Limb (tissue), 2 donors: ENCODE measurements around the gene FAM43A.

Source experiments
- DNase-seq, 2 donors: peaks; one replicate each; pipeline ENCODE4 v3.0.0-alpha.2; 2016; ENCODE audit errors: extremely low spot score in 2 of 2

Gene FAM43A

GRCh38 chr3:194685718-194686413, at the start of gene FAM43A:
Gene FAM43A, plus strand, starts transcription at chr3:194685883. Its CDS starts 944 bp downstream, at chr3:194686827.
- DNase-seq, result peak; percentile 90 to 93

- no peak for DNase-seq
Measured at GRCh38 chr3:194637066-194637465, 48.6 kb upstream of the FAM43A start.

- no peak for DNase-seq
Measured at GRCh38 chr3:194637541-194638400, 47.9 kb upstream of the FAM43A start.

- no peak for DNase-seq
Measured at GRCh38 chr3:194638991-194639605, 46.6 kb upstream of the FAM43A start.

GRCh38 chr3:194640829-194641228, 44.9 kb upstream of the FAM43A start:
- DNase-seq, result no peak

GRCh38 chr3:194642769-194643168, 42.9 kb upstream of the FAM43A start:
- DNase-seq, result no peak

GRCh38 chr3:194647747-194648146, 37.9 kb upstream of the FAM43A start:
- no peak for DNase-seq

GRCh38 chr3:194654443-194654842, 31.2 kb upstream of the FAM43A start:
- DNase-seq, result no peak

GRCh38 chr3:194657439-194657838, 28.2 kb upstream of the FAM43A start:
- DNase-seq, result no peak

GRCh38 chr3:194658477-194659242, 27.0 kb upstream of the FAM43A start:
- no peak for DNase-seq

- no peak for DNase-seq
Measured at GRCh38 chr3:194659778-194660177, 25.9 kb upstream of the FAM43A start.

- no peak for DNase-seq
Measured at GRCh38 chr3:194661374-194661773, 24.3 kb upstream of the FAM43A start.

- no peak for DNase-seq
Measured at GRCh38 chr3:194661946-194662345, 23.7 kb upstream of the FAM43A start.

GRCh38 chr3:194664857-194665256, 20.8 kb upstream of the FAM43A start:
- no peak for DNase-seq

GRCh38 chr3:194667363-194667762, 18.3 kb upstream of the FAM43A start:
- DNase-seq, result no peak

- peak in 1 of 2 donors; percentile 63 for DNase-seq
Measured at GRCh38 chr3:194671511-194671899, 14.2 kb upstream of the FAM43A start.

GRCh38 chr3:194671900-194672808, 13.5 kb upstream of the FAM43A start, which contains the start of gene LSG1:
Gene LSG1, minus strand, starts transcription at chr3:194672191. Its CDS starts 29 bp downstream, at chr3:194672162.
- DNase-seq, result peak; percentile 94 to 97

GRCh38 chr3:194672876-194673275, 12.8 kb upstream of the FAM43A start:
- DNase-seq, result no peak

GRCh38 chr3:194673761-194674160, 11.9 kb upstream of the FAM43A start:
- no peak for DNase-seq

GRCh38 chr3:194675081-194675640, 10.5 kb upstream of the FAM43A start:
- no peak for DNase-seq
